Activated naive CD8-positive, alpha-beta T cell treated with anti-CD3 and anti-CD28 coated beads, Interleukin-2, amount 10 ng/mL, durations not matched to agents 7 days and 5 days (primary cell): ENCODE results near the gene CEP170. TPM values are rescaled to one million over a fixed set of nuclear protein-coding genes. Genes with fewer than 3 reads are reported as not detected.
"Not testable (repeated sequence)": the region's sequence is repeated elsewhere in the genome, so short reads cannot be mapped to it uniquely, and the experiment has no call there.

Experiments
- ATAC-seq: fragments of 150-1000 bp; cut with Tn5 transposase; one replicate; pipeline ENCODE4 v1.10.0; 2021; ENCODE audit warnings: low read depth, moderate library complexity
- POLR2A ChIA-PET: fragments of 350-600 bp; sonication (Branson Sonifier 250); formaldehyde crosslinking; loops from one replicate; lab custom pipeline; 2021; ENCODE audit warnings: antibody characterized with exemption; lab: Charles Lee
- DNase-seq: peaks from one replicate; pipeline ENCODE4 v3.0.0; 2021
- H3K27ac Mint-ChIP-seq: one replicate; pipeline ENCODE4 v1.8.0; 2022; ENCODE audit warnings: mild to moderate bottlenecking, mixed read lengths
- H3K27me3 Mint-ChIP-seq: one replicate; pipeline ENCODE4 v1.8.0; 2022; ENCODE audit warnings: mild to moderate bottlenecking, moderate library complexity, mixed read lengths
- H3K36me3 Mint-ChIP-seq: one replicate; pipeline ENCODE4 v1.8.0; 2021; ENCODE audit warnings: mild to moderate bottlenecking, mixed read lengths
- H3K4me1 Mint-ChIP-seq: one replicate; pipeline ENCODE4 v1.8.0; 2021; ENCODE audit warnings: mixed read lengths
- H3K4me3 Mint-ChIP-seq: one replicate; pipeline ENCODE4 v1.8.0; 2022; ENCODE audit warnings: mild to moderate bottlenecking, moderate library complexity, mixed read lengths
- H3K9me3 Mint-ChIP-seq: one replicate; pipeline ENCODE4 v1.8.0; 2021; ENCODE audit warnings: mixed read lengths
- total RNA-seq, 2 experiments: library from RNA; stranded (reverse); gene quantifications; one replicate each; pipeline ENCODE4 v1.2.3, GENCODE V29; 2021

The CEP170 gene
- total RNA-seq, 2 experiments from 2014 or later: 36.1 to 37.8 TPM

- peaks cover 12% of the 10 kb centered on the region for H3K36me3 Mint-ChIP-seq
- not testable (repeated sequence) for H3K4me1 Mint-ChIP-seq
These were observed 43.1 kb downstream of the CEP170 start for GRCh38 chr1:243211984-243212383.

DNA sequence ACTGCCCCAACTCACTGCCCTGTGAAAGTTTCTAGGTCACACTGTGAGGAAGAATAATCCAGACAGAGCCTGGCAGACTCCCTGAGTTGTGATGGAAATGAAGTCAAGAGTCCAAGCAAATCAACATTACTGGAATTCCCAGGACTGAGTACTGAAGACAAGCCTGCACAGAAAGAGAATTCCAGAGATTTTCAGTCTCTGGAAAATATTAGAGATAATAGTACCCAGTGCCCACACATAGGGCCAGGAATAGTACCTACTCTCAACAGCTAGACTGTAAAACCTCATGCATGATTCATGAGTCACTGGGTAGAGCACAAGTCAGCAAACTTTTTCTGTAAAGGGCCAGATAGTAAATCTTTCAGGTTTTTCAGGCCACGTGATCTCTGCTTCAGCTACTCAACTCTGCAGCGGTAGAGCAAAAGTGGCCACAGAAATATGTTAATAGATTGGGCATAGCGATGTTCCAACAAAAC, 50.0 kb downstream of the CEP170 start:
- H3K9me3 Mint-ChIP-seq, POLR2A ChIA-PET, H3K27me3 Mint-ChIP-seq, DNase-seq, H3K4me3 Mint-ChIP-seq, H3K36me3 Mint-ChIP-seq, ATAC-seq, H3K4me1 Mint-ChIP-seq, H3K27ac Mint-ChIP-seq: not testable (repeated sequence)

More at GRCh38 chr1:243211984-243212383, 43.1 kb downstream of the CEP170 start:
- POLR2A ChIA-PET, DNase-seq, H3K9me3 Mint-ChIP-seq, ATAC-seq, H3K4me3 Mint-ChIP-seq, H3K27ac Mint-ChIP-seq, H3K27me3 Mint-ChIP-seq: not testable (repeated sequence)

DNA sequence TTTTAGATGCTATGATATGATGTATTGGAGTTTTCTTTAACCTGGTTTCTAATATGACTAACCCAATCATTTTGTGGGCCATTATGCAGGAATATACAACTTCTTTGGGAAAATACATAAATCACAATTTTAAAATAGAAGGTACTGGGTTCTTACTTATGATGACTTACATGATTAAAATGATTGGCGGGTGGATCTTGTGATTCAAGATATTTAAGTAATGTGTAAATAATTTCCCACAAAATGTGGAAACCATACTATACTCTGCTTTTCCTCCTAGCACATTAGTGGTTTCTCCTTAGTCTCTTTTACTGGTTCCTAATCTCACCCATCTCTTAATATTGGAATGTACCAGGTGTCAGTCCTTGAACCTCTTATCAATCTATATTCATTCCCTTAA, 50.7 kb downstream of the CEP170 start:
- H3K27ac Mint-ChIP-seq, H3K4me3 Mint-ChIP-seq, H3K9me3 Mint-ChIP-seq, POLR2A ChIA-PET, DNase-seq, ATAC-seq, H3K4me1 Mint-ChIP-seq, H3K27me3 Mint-ChIP-seq: not testable (repeated sequence)
- H3K36me3 Mint-ChIP-seq: peaks cover 11% of the 10 kb centered on the region

GRCh38 chr1:243203196-243203595, 51.9 kb downstream of the CEP170 start:
- H3K9me3 Mint-ChIP-seq, POLR2A ChIA-PET, H3K27ac Mint-ChIP-seq, H3K27me3 Mint-ChIP-seq, DNase-seq, H3K4me1 Mint-ChIP-seq, ATAC-seq, H3K4me3 Mint-ChIP-seq: not testable (repeated sequence)
- H3K36me3 Mint-ChIP-seq: peaks cover 12% of the 10 kb centered on the region

- H3K36me3 Mint-ChIP-seq: not testable (repeated sequence)
These were observed 53.8 kb downstream of the CEP170 start for GRCh38 chr1:243201316-243201715.

GRCh38 chr1:243197524-243197923, 57.6 kb downstream of the CEP170 start:
- H3K36me3 Mint-ChIP-seq, POLR2A ChIA-PET, H3K4me3 Mint-ChIP-seq, ATAC-seq, H3K27me3 Mint-ChIP-seq, DNase-seq, H3K9me3 Mint-ChIP-seq, H3K27ac Mint-ChIP-seq, H3K4me1 Mint-ChIP-seq: not testable (repeated sequence)

More at GRCh38 chr1:243201316-243201715, 53.8 kb downstream of the CEP170 start:
- ATAC-seq, H3K9me3 Mint-ChIP-seq, H3K27ac Mint-ChIP-seq, DNase-seq, H3K4me3 Mint-ChIP-seq, H3K27me3 Mint-ChIP-seq, POLR2A ChIA-PET, H3K4me1 Mint-ChIP-seq: not testable (repeated sequence)

DNA sequence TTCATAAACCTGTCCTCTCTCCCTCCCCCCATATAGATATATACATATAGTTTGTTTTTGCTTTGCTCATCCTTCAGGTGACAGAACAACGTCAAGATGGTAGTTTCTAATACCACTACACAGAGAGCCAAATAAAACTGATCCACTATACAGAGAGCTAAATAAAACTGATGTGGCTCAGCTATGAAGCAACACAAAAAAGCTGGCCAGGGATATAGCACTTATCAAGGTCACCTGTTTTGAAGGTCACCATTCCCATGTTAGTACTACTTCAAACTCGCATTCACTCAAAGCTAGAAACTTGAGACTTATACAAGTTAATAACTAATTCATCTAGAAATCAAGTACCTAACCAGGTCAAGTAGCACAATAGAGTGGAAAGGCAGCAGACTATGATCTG, 61.8 kb downstream of the CEP170 start:
- H3K9me3 Mint-ChIP-seq, H3K36me3 Mint-ChIP-seq, H3K4me3 Mint-ChIP-seq, ATAC-seq, DNase-seq, H3K27me3 Mint-ChIP-seq, H3K4me1 Mint-ChIP-seq, H3K27ac Mint-ChIP-seq, POLR2A ChIA-PET: not testable (repeated sequence)

- H3K9me3 Mint-ChIP-seq, H3K27ac Mint-ChIP-seq, H3K27me3 Mint-ChIP-seq, H3K4me3 Mint-ChIP-seq, POLR2A ChIA-PET, ATAC-seq, DNase-seq, H3K4me1 Mint-ChIP-seq: not testable (repeated sequence)
- peaks cover 18% of the 10 kb centered on the region for H3K36me3 Mint-ChIP-seq
These were observed 68.7 kb downstream of the CEP170 start for GRCh38 chr1:243186201-243186995.

GRCh38 chr1:243184787-243185186, 70.3 kb downstream of the CEP170 start:
- H3K27me3 Mint-ChIP-seq, H3K4me3 Mint-ChIP-seq, H3K9me3 Mint-ChIP-seq, H3K4me1 Mint-ChIP-seq, DNase-seq, POLR2A ChIA-PET, ATAC-seq, H3K27ac Mint-ChIP-seq: not testable (repeated sequence)
- H3K36me3 Mint-ChIP-seq: peaks cover 19% of the 10 kb centered on the region

DNA sequence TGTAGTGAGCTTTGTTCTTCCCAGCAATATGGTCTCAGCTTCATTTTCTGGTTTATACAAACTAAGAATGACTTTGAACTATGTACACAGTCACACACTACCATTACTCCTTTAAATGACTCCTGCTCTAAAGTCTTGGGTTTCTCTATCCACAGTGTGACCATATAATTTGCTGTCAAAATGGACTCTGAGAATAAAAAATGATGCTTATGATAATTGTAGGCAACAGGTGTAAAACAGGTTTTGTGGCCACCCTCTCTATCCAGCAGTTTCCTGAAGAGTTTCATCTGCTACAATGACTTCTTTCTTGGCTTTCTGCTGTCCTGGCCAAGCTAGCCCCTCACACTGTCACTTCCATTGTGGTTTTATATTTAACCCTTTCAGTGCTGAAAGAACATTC, 71.4 kb downstream of the CEP170 start:
- DNase-seq, H3K27me3 Mint-ChIP-seq, POLR2A ChIA-PET, H3K4me1 Mint-ChIP-seq, H3K9me3 Mint-ChIP-seq, H3K27ac Mint-ChIP-seq, ATAC-seq, H3K4me3 Mint-ChIP-seq: not testable (repeated sequence)
- peaks cover 22% of the 10 kb centered on the region for H3K36me3 Mint-ChIP-seq

- peaks cover 22% of the 10 kb centered on the region for H3K36me3 Mint-ChIP-seq
- H3K27ac Mint-ChIP-seq, H3K4me1 Mint-ChIP-seq, H3K4me3 Mint-ChIP-seq, POLR2A ChIA-PET, ATAC-seq, H3K9me3 Mint-ChIP-seq, H3K27me3 Mint-ChIP-seq, DNase-seq: not testable (repeated sequence)
These were observed 71.9 kb downstream of the CEP170 start for GRCh38 chr1:243183176-243183575.

DNA sequence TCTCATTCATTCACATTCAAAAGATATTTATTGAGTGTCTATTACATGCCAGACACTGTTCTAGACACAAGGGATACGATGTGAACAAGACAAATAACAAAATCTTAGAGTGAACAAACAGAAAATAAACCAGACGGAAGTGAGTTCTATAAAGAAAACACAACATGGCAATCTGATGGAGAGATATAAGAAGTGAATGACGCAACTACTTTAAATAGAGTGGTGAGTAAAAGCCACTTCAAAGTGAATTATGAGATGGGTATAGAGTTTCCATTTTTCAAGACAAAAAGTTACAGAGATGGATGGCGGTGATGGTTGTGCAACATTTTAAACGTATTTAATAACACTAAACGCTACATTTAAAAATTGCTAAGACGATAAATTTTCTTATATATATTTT, 75.4 kb downstream of the CEP170 start:
- ATAC-seq: no peak
- POLR2A ChIA-PET: no interaction called here
- Mint-ChIP-seq H3K9me3 (no peaks in the 10 kb centered on the region), H3K36me3 (peaks cover 13% of the 10 kb centered on the region), H3K27me3 (no peaks in the 10 kb centered on the region), H3K4me3 (no peak overlapping the region), H3K27ac (no peak overlapping the region), H3K4me1 (peaks cover 5% of the 10 kb centered on the region)
- no peak for DNase-seq

GRCh38 chr1:243177792-243178191, 77.3 kb downstream of the CEP170 start:
- POLR2A ChIA-PET, H3K27ac Mint-ChIP-seq, H3K27me3 Mint-ChIP-seq, H3K4me1 Mint-ChIP-seq, DNase-seq, H3K9me3 Mint-ChIP-seq, H3K36me3 Mint-ChIP-seq, ATAC-seq, H3K4me3 Mint-ChIP-seq: not testable (repeated sequence)

DNA sequence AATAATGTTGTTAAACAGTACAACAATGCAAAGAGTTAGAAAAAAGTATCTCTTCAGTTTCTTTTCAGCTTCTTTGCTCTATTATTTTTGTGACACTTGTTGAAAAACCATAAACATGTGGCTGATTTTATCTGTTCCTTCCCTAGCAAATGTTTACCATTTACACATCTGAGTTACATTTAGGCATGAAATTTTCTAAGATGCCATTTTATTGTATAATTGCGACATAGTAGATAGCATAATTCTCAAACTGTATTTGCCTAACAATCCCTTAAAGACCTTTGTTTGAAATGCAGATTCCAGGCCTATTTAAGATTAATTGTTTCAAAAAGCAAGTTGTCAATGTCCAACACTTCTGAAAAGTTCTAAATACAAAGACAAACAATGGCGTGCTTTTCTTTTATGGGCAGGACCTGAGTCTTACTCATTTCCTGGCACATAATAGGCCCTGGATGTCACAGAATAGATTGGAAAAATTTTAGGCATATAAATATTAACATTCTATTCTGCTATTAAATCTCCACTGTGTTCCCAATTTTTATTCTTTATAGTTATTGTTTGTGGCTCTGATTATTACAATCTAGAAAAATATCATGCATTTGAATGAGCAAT, 81.2 kb downstream of the CEP170 start:
- H3K27ac Mint-ChIP-seq: not testable (repeated sequence)

More for the DNA sequence above, 81.2 kb downstream of the CEP170 start:
- H3K4me3 Mint-ChIP-seq, POLR2A ChIA-PET, DNase-seq, ATAC-seq, H3K27me3 Mint-ChIP-seq, H3K9me3 Mint-ChIP-seq, H3K36me3 Mint-ChIP-seq, H3K4me1 Mint-ChIP-seq: not testable (repeated sequence)
